Astrocyte (in vitro differentiated cells and primary cell): ENCODE results near the gene CSAG3.
"Not testable (repeated sequence)": the region's sequence is repeated elsewhere in the genome, so short reads cannot be mapped to it uniquely, and the experiment has no call there.

Experiments
- EZH2 ChIP-seq: IDR thresholded peaks from 2 replicates; pipeline ENCODE4 v1.6.1; 2012; ENCODE audit warnings: mild to moderate bottlenecking, low read length, inconsistent platforms; ENCODE audit not compliant: insufficient read depth
- TF ChIP-seq, protein P1 (sequence below): IDR thresholded peaks from 2 replicates; pipeline ENCODE4 v1.5.1; 2011; ENCODE audit warnings: low read depth, mild to moderate bottlenecking, inconsistent platforms, low read length, moderate library complexity; ENCODE audit not compliant: insufficient read depth

DNA sequence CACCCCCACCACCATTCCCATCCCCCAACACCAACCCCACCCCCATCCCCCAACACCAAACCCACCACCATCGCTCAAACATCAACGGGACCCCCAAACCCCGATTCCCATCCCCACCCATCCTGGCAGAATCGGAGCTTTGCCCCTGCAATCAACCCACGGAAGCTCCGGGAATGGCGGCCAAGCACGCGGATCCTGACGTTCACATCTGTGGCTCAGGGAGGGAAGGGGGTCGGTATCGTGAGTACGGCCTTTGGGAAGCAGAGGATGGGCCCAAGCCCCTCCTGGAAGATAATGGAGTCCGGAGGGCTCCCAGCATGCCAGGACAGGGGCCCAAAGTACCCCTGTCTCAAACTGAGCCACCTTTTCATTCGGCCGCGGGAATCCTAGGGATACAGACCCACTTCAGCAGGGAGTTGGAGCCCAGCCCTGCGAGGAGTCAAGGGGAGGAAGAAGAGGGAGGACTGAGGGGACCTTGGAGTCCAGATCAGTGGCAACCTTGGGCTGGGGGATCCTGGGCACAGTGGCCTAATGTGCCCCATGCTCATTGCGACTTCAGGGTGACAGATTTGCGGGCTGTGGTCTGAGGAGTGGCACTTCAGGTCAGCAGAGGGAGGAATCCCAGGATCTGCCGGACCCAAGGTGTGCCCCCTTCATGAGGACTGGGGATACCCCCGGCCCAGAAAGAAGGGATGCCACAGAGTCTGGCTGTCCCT, 24.7 kb upstream of the CSAG3 start:
- TF ChIP-seq, protein P1, sequence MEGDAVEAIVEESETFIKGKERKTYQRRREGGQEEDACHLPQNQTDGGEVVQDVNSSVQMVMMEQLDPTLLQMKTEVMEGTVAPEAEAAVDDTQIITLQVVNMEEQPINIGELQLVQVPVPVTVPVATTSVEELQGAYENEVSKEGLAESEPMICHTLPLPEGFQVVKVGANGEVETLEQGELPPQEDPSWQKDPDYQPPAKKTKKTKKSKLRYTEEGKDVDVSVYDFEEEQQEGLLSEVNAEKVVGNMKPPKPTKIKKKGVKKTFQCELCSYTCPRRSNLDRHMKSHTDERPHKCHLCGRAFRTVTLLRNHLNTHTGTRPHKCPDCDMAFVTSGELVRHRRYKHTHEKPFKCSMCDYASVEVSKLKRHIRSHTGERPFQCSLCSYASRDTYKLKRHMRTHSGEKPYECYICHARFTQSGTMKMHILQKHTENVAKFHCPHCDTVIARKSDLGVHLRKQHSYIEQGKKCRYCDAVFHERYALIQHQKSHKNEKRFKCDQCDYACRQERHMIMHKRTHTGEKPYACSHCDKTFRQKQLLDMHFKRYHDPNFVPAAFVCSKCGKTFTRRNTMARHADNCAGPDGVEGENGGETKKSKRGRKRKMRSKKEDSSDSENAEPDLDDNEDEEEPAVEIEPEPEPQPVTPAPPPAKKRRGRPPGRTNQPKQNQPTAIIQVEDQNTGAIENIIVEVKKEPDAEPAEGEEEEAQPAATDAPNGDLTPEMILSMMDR: not testable (repeated sequence)
- not testable (repeated sequence) for TF ChIP-seq EZH2
